Tibial nerve (tissue), 3 donors: ENCODE data around the gene ABI1.

Experiments
- CTCF ChIP-seq, 5 experiments: fragments of 200-600 bp in 3 of 5; fragments of 450-650 bp in 2 of 5; sonication (generic) in 3 of 5; IDR thresholded peaks; one replicate each; pipeline ENCODE4 v1.5.1; 2016 to 2019; ENCODE audit warnings: antibody characterized with exemption in 5 of 5, mild to moderate bottlenecking in 3 of 5, moderate library complexity in 2 of 5
- POLR2A ChIP-seq, 2 donors: fragments of 450-650 bp; IDR thresholded peaks; one replicate each; pipeline ENCODE4 v1.6.1; 2017; ENCODE audit warnings: antibody characterized with exemption in 2 of 2, mild to moderate bottlenecking in 2 of 2, moderate library complexity in 2 of 2

GRCh38 chr10:26697922-26698608 is 162.7 kb downstream of the ABI1 start:
- TF ChIP-seq CTCF (IDR thresholded peaks at IDR 0.05) (no peak), POLR2A (IDR thresholded peaks at IDR 0.05) (no peak)
